MCF 10A (cell line): Measurements from ENCODE around the gene TRIM67. TPM values are rescaled to one million over a fixed set of nuclear protein-coding genes. Genes with fewer than 3 reads are reported as not detected.
A peak's percentile ranks its signal among the peaks of the same experiment; 100 is the strongest.

Source experiments
- BruUV-seq: library from RNA; stranded (reverse); fragments of 400-500 nt; replicated peaks from 2 replicates; lab custom pipeline; 2021; lab: Mats Ljungman, UMichigan
- CTCF ChIA-PET: fragments of 300-600 bp; sonication (Branson Sonifier 250); formaldehyde crosslinking; extraction: SDS; loops from one replicate; lab custom pipeline; 2021; ENCODE audit warnings: antibody characterized with exemption, inconsistent platforms; lab: Yijun Ruan, JAX
- POLR2A ChIA-PET: fragments of 300-600, 350-650 bp; sonication (Branson Sonifier 250); formaldehyde crosslinking; extraction: SDS; loops from one replicate; lab custom pipeline; 2020; ENCODE audit warnings: antibody characterized with exemption, inconsistent platforms; lab: Yijun Ruan, JAX
- DNase-seq: peaks from one replicate; pipeline ENCODE4 v3.0.0-alpha.2; 2018; ENCODE audit not compliant: unreplicated experiment
- H3K27ac Mint-ChIP-seq: one replicate; pipeline ENCODE4 v1.8.0; 2022; ENCODE audit warnings: mild to moderate bottlenecking, low read depth, mixed read lengths; ENCODE audit not compliant: unreplicated experiment
- H3K27me3 Mint-ChIP-seq: one replicate; pipeline ENCODE4 v1.8.0; 2022; ENCODE audit warnings: mixed read lengths; ENCODE audit not compliant: insufficient read depth, unreplicated experiment
- H3K36me3 Mint-ChIP-seq: one replicate; pipeline ENCODE4 v1.8.0; 2022; ENCODE audit warnings: mild to moderate bottlenecking, moderate library complexity, mixed read lengths; ENCODE audit not compliant: insufficient read depth, unreplicated experiment
- H3K4me1 Mint-ChIP-seq: one replicate; pipeline ENCODE4 v1.8.0; 2022; ENCODE audit warnings: mixed read lengths; ENCODE audit not compliant: insufficient read depth, unreplicated experiment
- H3K4me3 Mint-ChIP-seq: one replicate; pipeline ENCODE4 v1.8.0; 2022; ENCODE audit warnings: mild to moderate bottlenecking, moderate library complexity, mixed read lengths; ENCODE audit not compliant: unreplicated experiment
- H3K9me3 Mint-ChIP-seq: one replicate; pipeline ENCODE4 v1.8.0; 2022; ENCODE audit warnings: mixed read lengths; ENCODE audit not compliant: unreplicated experiment
- intact Hi-C: fragments of 100-400 bp; cut with micrococcal nuclease; formaldehyde crosslinking; loops from 2 replicates; pipeline ENCODE4 v1.14.1; 2022
- total RNA-seq: library from RNA; stranded (reverse); gene quantifications from 2 replicates; pipeline ENCODE4 v1.2.3, GENCODE V29; 2022
- TF ChIP-seq, protein P1 (sequence below): fragments of 200-600 bp; IDR thresholded peaks from one replicate; pipeline ENCODE4 v1.8.0; 2022; ENCODE audit warnings: antibody characterized with exemption, mild to moderate bottlenecking; ENCODE audit not compliant: unreplicated experiment

Gene TRIM67
- total RNA-seq, 1 experiment from 2014 or later = not detected

DNA sequence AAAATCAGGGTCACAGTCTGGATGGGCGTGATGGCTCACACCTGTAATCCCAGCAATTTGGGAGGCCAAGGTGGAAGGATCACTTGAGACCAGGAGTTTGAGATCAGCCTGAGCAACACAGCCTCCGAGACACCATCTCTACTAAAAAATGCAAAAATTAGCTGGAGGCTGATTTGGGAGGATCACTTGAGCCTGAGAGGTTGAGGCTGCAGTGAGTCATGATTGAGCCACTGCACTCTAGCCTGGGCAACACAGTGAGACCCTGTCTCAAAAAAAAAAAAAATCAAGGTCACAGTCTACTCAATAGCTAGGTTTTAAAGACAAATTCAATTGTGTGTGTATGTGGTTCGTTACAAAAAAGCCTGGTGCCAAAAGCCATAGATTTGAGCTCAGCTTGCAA, 34.4 kb downstream of the TRIM67 start:
- ChIA-PET CTCF (interaction anchor here (0.6 to 1.1 kb wide), 5 partner anchors 10 to 217 kb away, joined by 3 to 6 read pairs (median 3); no protein-coding TSS in a partner anchor), POLR2A (interaction anchor here (0.6 to 0.7 kb wide), 2 partner anchors 217 to 1220 kb away, joined by 3 read pairs; no protein-coding TSS in a partner anchor)
- BruUV-seq = no TSS peak
- intact Hi-C loops = no loop called here
- Mint-ChIP-seq H3K27ac (no peak overlapping the region), H3K9me3 (no peaks in the 10 kb centered on the region), H3K4me1 (no peaks in the 10 kb centered on the region), H3K4me3 (no peak overlapping the region), H3K36me3 (no peaks in the 10 kb centered on the region), H3K27me3 (peaks cover 11% of the 10 kb centered on the region)
- DNase-seq = no peak
- TF ChIP-seq, protein P1, sequence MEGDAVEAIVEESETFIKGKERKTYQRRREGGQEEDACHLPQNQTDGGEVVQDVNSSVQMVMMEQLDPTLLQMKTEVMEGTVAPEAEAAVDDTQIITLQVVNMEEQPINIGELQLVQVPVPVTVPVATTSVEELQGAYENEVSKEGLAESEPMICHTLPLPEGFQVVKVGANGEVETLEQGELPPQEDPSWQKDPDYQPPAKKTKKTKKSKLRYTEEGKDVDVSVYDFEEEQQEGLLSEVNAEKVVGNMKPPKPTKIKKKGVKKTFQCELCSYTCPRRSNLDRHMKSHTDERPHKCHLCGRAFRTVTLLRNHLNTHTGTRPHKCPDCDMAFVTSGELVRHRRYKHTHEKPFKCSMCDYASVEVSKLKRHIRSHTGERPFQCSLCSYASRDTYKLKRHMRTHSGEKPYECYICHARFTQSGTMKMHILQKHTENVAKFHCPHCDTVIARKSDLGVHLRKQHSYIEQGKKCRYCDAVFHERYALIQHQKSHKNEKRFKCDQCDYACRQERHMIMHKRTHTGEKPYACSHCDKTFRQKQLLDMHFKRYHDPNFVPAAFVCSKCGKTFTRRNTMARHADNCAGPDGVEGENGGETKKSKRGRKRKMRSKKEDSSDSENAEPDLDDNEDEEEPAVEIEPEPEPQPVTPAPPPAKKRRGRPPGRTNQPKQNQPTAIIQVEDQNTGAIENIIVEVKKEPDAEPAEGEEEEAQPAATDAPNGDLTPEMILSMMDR = no peak

DNA sequence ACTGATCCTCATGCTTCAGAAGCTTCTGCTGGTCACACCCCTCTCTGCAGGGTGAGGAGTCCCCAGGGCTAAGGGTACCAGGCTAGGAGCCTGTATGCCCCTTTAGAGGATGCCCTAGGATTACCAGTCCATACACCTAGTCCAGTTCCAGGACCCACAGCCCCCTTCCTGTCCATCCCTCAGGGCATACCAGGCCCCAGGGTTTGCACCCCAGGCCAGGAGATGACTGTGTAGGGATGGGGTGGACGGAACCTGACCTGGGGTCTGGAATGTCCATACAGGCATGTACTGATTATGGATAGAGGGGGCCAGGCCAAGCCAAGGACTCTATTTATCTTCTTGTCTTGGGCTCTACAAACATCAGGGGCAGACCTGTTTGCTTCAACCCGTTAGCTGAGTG, 34.9 kb downstream of the TRIM67 start:
- peaks cover 15% of the 10 kb centered on the region for H3K27me3 Mint-ChIP-seq
- ChIA-PET POLR2A (interaction anchor here (0.6 to 0.7 kb wide), 2 partner anchors 217 to 1219 kb away, joined by 3 read pairs; no protein-coding TSS in a partner anchor), CTCF (interaction anchor here (0.6 to 1.1 kb wide), 4 partner anchors 10 to 218 kb away, joined by 3 to 6 read pairs (median 4); no protein-coding TSS in a partner anchor)
- no peaks in the 10 kb centered on the region for H3K9me3 Mint-ChIP-seq
- no peak for DNase-seq
- TF ChIP-seq, protein P1 = no peak
- H3K27ac Mint-ChIP-seq = no peak overlapping the region
- intact Hi-C loops = no loop called here
- no peaks in the 10 kb centered on the region for H3K4me1 Mint-ChIP-seq
- no TSS peak for BruUV-seq
- no peaks in the 10 kb centered on the region for H3K36me3 Mint-ChIP-seq
- no peak overlapping the region for H3K4me3 Mint-ChIP-seq

DNA sequence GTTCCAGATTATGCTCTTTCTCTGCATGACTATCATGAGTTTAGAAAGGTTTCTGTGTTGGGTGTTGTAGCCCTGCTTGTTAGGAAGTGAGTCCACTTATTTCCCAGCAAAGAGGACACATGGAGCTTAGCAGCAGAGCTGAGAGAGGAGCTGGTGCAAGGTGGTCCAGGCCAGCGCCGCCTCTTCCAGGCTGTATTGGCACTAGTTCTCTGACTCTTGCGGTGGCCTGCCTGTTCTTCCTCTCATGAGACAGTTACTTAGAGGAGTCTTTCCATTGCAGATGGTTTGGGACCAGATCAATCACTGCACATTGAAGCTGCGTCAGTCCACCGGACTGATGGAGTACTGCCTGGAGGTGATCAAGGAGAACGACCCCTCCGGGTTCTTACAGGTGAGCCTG, 38.0 kb downstream of the TRIM67 start:
- intact Hi-C loops = no loop called here
- DNase-seq = no peak
- no TSS peak for BruUV-seq
- no peak overlapping the region for H3K27ac Mint-ChIP-seq
- ChIA-PET POLR2A (no interaction called here), CTCF (interaction anchor here (0.6 to 4.4 kb wide), 6 partner anchors 9 to 1159 kb away, joined by 3 to 24 read pairs (median 4); no protein-coding TSS in a partner anchor)
- no peak overlapping the region for H3K4me3 Mint-ChIP-seq
- TF ChIP-seq, protein P1 = no peak
- H3K4me1 Mint-ChIP-seq = no peaks in the 10 kb centered on the region
- H3K36me3 Mint-ChIP-seq = no peaks in the 10 kb centered on the region
- no peaks in the 10 kb centered on the region for H3K9me3 Mint-ChIP-seq
- peaks cover 46% of the 10 kb centered on the region for H3K27me3 Mint-ChIP-seq

DNA sequence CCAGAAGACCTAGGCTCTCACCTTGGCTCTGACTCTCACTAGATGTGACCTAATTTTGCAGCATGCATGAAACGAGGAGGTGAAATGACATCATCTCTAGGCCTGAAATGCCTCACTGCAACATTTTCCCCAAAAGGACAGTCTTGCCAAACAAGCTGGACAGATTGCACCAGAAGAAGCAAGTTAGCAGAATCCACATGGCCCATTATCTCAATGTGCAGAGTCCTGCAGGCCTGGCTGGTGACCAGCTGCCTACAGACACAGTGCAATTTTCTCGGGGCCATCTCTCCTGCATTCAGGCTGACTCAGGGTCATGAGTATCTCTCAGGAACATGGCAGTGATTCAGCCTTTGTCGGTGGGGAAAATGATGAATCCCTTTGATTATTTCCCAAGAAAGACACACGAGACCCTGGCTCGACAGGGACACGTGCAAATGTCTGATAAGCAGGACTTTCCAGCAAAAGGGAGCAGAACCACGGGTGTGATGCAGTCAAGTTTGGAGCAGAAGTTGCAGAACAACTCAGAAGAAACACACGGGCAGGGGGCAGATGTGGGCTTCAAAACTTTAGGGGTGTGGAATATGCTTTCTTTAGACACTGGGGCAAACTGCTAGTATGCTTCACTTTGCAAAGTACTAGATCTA, 38.7 kb downstream of the TRIM67 start:
- CTCF ChIA-PET = interaction anchor here (0.5 to 4.4 kb wide), 4 partner anchors 8 to 92 kb away, joined by 3 to 24 read pairs (median 6); no protein-coding TSS in a partner anchor
- no peak overlapping the region for H3K27ac Mint-ChIP-seq
- no peaks in the 10 kb centered on the region for H3K4me1 Mint-ChIP-seq
- TF ChIP-seq, protein P1 = no peak
- peak; percentile 31 for DNase-seq
- BruUV-seq = no TSS peak
- intact Hi-C loops = no loop called here
- POLR2A ChIA-PET = interaction anchor here (0.7 kb wide), 2 partner anchors 138 to 397 kb away, joined by 3 read pairs; no protein-coding TSS in a partner anchor
- H3K4me3 Mint-ChIP-seq = no peak overlapping the region
- no peaks in the 10 kb centered on the region for H3K36me3 Mint-ChIP-seq
- H3K27me3 Mint-ChIP-seq = peaks cover 53% of the 10 kb centered on the region
- no peaks in the 10 kb centered on the region for H3K9me3 Mint-ChIP-seq
